Hematopoietic multipotent progenitor cell (in vitro differentiated cells): ENCODE results near the gene OS9. TPM values are rescaled to one million over a fixed set of nuclear protein-coding genes. Genes with fewer than 3 reads are reported as not detected.

Experiments used
- DNase-seq, 3 donors: peaks; one replicate each; pipeline ENCODE4 v3.0.0-alpha.2; 2011 to 2015; ENCODE audit warnings: low read depth in 2 of 3, low spot score in 2 of 3
- total RNA-seq: library from RNA; depleted of rRNA; stranded (reverse); fragments of >200 nt; gene quantifications from one replicate; pipeline ENCODE4 v1.2.3, GENCODE V29; 2012

OS9 gene
- total RNA-seq, 1 donor: 268 TPM

DNA sequence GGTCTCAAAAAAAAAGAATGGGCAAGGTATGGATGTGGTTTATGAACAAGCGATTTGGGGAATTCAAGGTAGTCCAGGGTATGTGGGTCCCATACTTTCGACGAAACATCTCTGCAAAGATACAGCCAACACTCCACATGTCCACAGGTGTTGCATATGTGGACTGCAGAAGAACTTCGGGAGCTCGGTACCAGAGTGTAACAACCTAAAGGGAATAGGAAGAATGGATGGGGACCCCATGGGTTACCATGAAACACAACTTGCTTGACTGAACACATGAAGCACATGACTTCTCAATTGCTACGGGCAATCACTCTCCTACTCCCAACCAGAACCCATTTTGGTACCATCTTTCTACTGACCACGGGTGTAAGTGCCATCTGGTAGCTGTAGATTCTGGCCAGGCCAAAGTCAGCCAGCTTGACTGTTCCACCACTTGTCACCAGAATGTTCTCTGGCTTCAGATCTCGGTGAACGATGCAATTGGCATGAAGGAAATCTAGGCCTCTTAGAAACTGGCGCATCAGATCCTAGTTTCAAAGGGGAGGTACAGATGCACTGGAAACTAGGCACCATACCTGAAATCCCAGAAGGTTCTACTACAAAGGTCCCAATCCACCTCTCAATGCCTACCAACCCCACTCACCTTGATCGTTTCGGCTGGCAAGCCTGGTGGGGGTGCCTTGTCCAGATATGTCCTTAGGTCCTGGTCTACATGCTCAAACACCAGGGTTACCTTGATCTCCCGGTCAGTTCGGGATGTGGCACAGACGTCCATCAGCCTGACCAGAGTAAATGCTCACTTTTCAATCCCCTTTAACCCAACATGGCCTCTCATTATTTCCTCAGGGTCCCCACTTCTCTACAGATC, 56.9 kb downstream of the OS9 start:
- no peak for DNase-seq

- no peak for DNase-seq
Observed at GRCh38 chr12:57751432-57751787, 57.5 kb downstream of the OS9 start.

DNA sequence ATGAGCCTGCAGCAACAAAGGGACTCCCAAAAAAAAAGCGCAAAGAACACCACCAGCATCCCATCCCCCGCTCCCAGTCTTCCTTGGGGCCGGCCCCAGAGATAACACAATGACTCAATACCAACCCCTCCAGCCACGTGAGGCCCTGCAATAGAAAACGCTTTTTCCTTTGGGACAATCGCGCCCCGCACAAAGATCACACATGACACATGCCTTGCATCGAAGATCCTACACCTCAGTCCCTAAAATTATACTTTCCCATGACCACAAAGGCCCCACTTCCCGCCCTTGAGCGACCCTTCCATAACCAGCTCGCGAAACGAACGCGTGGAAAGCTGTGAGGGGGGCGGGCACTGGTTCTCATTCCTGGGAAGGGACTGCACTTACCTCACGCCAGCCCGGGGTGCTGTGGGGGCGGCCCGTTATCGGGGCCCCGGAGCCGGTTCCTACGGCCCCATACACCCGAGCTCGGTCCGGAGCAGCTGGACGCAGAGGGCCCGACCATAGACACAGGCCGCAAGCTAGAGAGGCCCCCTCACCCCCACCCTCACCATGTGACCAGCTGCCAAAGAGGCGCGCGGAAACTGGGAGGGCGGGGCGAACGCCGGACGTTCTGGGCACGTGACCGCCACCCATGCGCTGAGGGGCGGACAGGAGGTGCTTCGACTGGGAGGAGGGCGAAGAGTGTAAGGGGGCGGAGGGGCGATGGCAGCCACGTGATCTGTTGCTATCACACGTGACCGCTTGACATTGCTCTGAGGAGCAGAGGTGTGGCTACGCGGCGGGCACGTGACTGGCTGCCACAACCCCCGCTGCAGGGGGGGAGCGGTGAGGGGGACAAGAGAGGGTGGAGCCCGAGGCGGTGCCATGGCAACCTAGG, 58.1 kb downstream of the OS9 start, which contains the start of gene CDK4:
TSS of gene CDK4 (minus strand) at position 523 of the 880 bp plus-strand sequence. CDS start 593 bp downstream, outside the sequence.
- peak; percentile 94 to 100 (median 100) for DNase-seq

DNA sequence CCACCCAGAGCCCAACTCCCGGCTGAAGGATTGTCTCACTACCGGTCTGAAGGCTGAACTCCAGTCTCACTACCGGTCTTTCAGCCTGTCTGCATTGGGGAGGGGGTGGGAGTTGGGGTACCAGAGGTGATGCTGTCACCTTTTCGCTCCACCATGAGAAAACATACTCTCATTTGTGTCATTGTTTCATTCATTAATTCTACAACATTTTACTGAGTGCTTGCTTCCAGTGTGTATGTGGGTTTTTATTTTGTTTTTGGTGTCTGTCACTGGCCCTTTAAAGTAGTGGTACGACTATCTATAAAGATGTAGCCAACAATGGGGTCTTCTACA, 58.7 kb downstream of the OS9 start:
- DNase-seq: no peak

GRCh38 chr12:57753756-57754337, 59.9 kb downstream of the OS9 start:
- no peak for DNase-seq

GRCh38 chr12:57754411-57755193, 60.7 kb downstream of the OS9 start, which contains the start of gene MARCHF9:
Gene MARCHF9, plus strand, starts transcription at chr12:57755103. Its CDS starts 426 bp downstream, at chr12:57755529.
- DNase-seq: peak; percentile 62 to 76 (median 64)

GRCh38 chr12:57755194-57755453, 61.2 kb downstream of the OS9 start:
- DNase-seq: no peak

DNA sequence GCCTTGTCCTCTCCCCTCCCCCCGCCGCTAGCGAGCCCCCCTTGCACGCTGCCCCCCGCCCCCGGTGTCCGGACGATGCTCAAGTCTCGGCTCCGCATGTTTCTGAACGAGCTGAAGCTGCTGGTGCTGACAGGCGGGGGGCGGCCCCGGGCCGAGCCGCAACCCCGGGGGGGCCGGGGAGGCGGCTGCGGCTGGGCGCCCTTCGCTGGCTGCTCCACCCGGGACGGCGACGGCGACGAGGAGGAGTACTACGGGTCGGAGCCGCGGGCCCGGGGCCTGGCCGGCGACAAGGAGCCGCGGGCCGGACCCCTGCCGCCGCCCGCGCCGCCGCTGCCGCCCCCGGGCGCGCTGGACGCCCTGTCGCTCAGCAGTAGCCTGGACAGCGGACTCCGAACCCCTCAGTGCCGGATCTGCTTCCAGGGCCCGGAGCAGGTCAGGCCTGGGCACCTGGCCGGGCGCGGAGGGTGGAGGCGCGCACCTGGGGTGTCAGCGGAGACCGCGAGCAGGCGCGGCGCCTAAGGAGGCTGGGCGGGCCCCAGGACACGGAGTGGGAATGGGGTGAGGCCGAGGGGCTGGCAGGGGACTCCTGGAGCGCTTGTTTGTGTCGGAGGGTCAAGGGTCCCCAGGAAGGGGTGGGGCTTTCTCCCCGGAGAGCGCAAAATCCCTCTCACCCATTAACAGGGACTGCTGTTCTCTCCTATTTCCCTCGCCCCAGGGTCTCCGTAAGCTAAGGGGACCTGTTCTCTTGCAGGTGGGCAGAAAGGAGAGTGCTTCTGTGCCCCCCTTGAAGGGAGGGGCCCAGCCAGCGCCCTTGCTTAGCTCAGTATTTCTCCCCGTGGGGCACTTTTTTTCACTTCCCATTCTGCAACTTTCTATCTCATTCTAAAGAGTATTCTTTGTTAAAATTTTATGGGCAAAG, 61.8 kb downstream of the OS9 start:
- no peak for DNase-seq

- peak in 2 of 3 donors; percentile 67 to 81 for DNase-seq
Observed at GRCh38 chr12:57756406-57757341, 62.7 kb downstream of the OS9 start.

DNA sequence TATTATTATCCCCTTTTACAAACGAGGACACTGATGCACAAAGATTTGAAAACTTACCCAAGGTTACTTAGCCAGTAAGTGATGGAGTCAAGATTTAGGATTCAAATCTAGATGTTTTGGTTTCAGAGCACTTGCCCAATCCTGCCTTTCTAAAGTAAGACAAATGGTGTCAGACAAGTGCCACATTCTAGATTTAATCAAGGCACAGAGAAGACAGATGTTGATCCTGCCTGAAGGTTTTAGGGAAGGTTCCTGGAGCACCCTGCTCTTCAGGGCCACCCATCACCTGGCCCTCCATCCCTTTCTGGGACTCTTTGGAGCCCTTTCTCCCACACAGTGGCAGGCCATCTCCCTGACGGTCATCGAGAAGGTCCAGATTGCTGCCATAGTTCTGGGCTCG, 63.8 kb downstream of the OS9 start:
- no peak for DNase-seq

DNA sequence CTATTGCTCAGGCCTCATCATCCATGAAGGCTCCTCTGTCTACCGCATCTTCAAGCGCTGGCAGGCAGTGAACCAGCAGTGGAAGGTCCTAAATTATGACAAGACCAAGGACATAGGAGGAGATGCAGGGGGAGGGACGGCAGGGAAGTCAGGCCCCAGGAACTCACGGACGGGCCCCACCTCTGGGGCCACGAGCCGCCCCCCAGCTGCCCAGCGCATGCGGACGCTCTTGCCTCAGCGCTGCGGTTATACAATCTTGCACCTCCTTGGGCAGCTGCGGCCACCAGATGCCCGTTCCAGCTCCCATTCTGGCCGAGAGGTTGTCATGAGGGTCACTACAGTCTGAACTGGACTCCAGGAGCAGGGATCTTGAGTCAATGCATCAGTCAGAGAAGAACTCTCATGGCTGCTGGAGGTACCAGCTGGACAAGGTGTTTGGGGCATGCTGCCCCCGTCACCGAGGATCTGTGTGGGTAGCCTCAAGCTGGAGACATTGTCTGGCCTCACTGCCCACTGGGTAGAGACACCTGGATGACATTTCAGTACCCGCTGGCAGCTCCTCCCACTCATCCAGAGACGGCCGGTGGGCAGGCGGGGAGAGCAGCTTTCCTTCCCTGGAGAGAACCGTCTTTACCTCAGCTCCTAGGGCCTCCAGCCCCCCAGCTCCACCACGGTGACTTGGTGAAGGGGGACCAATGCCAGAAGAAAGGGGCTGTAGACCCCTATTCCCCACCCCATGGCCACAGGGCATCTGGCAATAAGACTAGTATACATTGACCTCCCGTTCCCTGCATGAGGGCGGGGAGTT, 64.8 kb downstream of the OS9 start:
- no peak for DNase-seq

DNA sequence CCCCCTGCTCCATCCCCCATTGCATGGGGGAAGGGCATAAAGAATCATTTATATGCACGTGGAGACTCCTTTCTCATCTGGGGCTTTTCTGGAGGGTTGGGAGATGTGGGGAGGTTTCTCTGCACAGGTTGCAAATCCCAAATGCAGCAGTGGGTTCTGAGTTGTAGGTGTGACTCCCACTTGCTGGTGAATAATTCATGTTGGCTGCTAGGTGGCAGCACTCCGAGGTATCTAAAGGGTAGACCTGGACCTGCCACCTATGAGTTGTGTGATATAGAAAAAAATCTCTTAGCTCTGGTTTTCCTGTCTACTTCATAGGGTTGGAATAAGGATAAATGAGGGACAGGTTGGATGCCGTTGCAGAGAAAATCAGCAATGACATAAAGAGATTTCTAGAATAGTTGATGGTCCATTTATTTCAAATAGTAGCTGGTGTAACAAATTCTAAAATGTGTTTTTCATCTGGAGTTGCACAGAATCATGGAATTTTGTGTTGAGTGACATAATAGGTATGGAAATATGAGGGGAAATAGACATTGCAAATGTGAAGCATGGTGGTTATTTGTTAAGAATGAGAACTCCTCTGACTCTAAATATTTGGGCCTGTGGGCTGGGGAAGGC, 65.5 kb downstream of the OS9 start:
- peak in 2 of 3 donors; percentile 39 to 65 for DNase-seq

- DNase-seq: no peak
Observed at GRCh38 chr12:57760347-57760982, 66.5 kb downstream of the OS9 start.

DNA sequence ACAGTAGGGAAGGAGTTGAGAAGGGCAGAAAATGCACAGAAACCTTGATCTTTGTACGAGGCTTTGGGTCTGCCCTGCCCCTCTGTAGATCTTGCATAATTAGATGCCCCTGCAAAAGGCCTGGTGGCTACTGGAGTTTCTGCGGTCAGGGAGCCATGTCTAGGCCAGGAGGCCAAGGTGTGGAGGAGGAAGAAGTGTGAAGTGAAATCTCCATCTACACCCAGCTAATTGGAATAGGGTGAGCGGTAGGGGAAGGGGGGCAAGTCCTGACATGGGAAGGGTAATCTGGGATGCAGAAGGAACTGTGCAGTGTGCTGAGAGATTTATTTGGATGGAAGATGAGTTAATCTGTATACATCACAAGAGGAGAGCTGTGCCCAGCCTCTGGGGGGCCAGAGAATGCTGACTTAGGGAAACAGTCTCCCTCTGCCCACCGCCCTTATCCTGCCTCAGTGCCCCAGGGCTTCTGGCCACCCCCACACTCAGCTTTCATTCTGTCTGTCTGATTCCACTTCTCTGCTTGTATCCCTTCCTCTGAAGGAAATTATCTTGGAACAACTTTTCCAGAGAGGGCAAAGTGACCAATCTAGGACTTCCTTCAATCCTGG, 67.6 kb downstream of the OS9 start:
- DNase-seq: no peak

DNA sequence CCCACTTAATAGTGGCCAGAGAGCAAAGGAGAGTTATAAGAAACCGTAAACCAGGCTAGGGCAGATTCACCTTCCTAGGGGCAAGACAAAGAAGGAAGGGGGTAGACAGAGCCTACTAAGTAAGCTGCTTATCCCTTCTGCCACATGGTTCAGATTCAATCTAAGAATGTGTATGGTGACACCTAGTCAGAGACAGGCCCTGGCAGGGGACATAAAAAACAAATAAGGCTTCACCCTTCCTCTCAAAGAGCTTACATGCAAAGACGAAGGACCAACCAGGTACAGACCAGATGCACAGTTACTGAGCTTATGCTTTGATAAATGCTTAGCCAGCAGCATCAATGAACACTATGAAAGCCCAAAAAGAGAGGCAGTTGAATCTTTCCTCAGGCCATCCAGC, 68.5 kb downstream of the OS9 start:
- DNase-seq: no peak

GRCh38 chr12:57763881-57764661, 70.1 kb downstream of the OS9 start:
- no peak for DNase-seq
